Measurements from ENCODE around the gene CLIP3.

DNA sequence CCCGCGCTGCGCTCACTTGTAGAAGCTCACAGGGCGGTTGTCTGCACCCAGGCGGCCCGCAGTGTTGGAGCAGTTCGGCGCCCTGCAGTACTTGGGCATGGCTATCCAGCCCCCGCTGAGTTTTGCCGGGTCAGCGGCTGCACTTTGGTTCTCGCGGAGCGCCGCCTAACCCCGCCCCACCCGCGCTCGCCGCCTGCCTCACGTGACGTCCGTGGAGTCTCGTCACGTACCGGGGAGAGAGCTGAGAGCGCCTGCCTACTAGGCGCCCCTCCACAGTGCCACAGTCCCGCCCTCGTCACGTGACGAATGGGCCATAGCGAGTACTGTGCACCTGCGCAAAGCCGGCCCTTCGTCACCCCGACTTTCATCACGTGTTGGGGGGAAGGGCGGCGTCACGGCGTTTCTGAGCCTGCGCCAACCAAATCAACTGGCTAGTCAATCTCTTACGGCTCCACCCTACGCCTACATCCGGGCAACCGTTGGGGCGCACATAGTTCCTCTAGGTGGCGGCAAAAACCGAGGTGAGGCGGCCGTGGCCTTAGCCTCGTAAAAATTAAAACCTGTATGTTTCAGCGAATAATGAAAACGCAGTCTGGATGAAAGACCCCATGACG lies 21.6 kb upstream of the CLIP3 start, which contains the start of gene THAP8:
- TF ChIP-seq POLR2AphosphoS5 (IDR thresholded peaks at IDR 0.05; ENCODE audit: low read depth) = peak; percentile 94
- TF ChIP-seq, protein P1, sequence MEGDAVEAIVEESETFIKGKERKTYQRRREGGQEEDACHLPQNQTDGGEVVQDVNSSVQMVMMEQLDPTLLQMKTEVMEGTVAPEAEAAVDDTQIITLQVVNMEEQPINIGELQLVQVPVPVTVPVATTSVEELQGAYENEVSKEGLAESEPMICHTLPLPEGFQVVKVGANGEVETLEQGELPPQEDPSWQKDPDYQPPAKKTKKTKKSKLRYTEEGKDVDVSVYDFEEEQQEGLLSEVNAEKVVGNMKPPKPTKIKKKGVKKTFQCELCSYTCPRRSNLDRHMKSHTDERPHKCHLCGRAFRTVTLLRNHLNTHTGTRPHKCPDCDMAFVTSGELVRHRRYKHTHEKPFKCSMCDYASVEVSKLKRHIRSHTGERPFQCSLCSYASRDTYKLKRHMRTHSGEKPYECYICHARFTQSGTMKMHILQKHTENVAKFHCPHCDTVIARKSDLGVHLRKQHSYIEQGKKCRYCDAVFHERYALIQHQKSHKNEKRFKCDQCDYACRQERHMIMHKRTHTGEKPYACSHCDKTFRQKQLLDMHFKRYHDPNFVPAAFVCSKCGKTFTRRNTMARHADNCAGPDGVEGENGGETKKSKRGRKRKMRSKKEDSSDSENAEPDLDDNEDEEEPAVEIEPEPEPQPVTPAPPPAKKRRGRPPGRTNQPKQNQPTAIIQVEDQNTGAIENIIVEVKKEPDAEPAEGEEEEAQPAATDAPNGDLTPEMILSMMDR (conservative IDR thresholded peaks at IDR 0.05; ENCODE audit: low read depth in 2 of 2) = peak; percentile 11 to 32; a peak in 2 of 4 replicates
